ENCODE measurements around the gene SIGLEC1. TPM values are rescaled to one million over a fixed set of nuclear protein-coding genes. Genes with fewer than 3 reads are reported as not detected.

Gene SIGLEC1
- total RNA-seq, 4 donors from 2014 or later: 0.60 to 3.5 (median 1.1) TPM

- 84% methylated on average over 6 of the region's 8 CpGs for WGBS
- peaks cover 32% of the 10 kb centered on the region for H3K27me3 ChIP-seq
- TF ChIP-seq EP300 (IDR thresholded peaks at IDR 0.05) (no peak), CTCF (IDR thresholded peaks at IDR 0.05) (no peak), POLR2AphosphoS5 (IDR thresholded peaks at IDR 0.05) (no peak), POLR2A (IDR thresholded peaks at IDR 0.05) (no peak)
These were observed 44.9 kb downstream of the SIGLEC1 start for GRCh38 chr20:3667434-3668037.

GRCh38 chr20:3663858-3664257 lies 48.5 kb downstream of the SIGLEC1 start:
- Histone ChIP-seq H3K36me3 (peaks cover 3% of the 10 kb centered on the region), H3K27ac (no peak overlapping the region), H3K4me1 (peaks cover 15% of the 10 kb centered on the region), H3K9me3 (no peaks in the 10 kb centered on the region), H3K4me3 (no peak overlapping the region), H3K27me3 (peaks cover 44% of the 10 kb centered on the region)
- DNase-seq (ENCODE audit: low spot score in 2 of 2): no peak
- WGBS: 83% methylated on average over 2 of the region's 2 CpGs
- TF ChIP-seq POLR2AphosphoS5 (IDR thresholded peaks at IDR 0.05) (no peak), POLR2A (IDR thresholded peaks at IDR 0.05) (no peak), CTCF (IDR thresholded peaks at IDR 0.05) (no peak), EP300 (IDR thresholded peaks at IDR 0.05) (no peak)

More at GRCh38 chr20:3667434-3668037, 44.9 kb downstream of the SIGLEC1 start:
- peaks cover 8% of the 10 kb centered on the region for H3K4me1 ChIP-seq
- no peak for DNase-seq (ENCODE audit: low spot score in 2 of 2)
- H3K27ac ChIP-seq: no peak overlapping the region
- H3K36me3 ChIP-seq: peaks cover 12% of the 10 kb centered on the region
- no peaks in the 10 kb centered on the region for H3K9me3 ChIP-seq
- H3K4me3 ChIP-seq: no peak overlapping the region

- Histone ChIP-seq H3K4me3 (no peak within 1 kb of the TSS), H3K36me3 (no peaks in the 10 kb centered on the region), H3K27me3 (peaks cover 51% of the 10 kb centered on the region), H3K27ac (no peak within 1 kb of the TSS), H3K9me3 (no peaks in the 10 kb centered on the region), H3K4me1 (peaks cover 15% of the 10 kb centered on the region)
- peak; percentile 55 to 77 for DNase-seq (ENCODE audit: low spot score in 2 of 2)
- TF ChIP-seq CTCF (IDR thresholded peaks at IDR 0.05) (no peak), POLR2A (IDR thresholded peaks at IDR 0.05) (no peak), POLR2AphosphoS5 (IDR thresholded peaks at IDR 0.05) (no peak), EP300 (IDR thresholded peaks at IDR 0.05) (no peak)
- WGBS: 77% methylated on average over 15 of the region's 19 CpGs
These were observed 49.2 kb downstream of the SIGLEC1 start, which contains the start of gene GFRA4 for GRCh38 chr20:3663031-3663701. Gene GFRA4 (minus strand): TSS chr20:3663399. CDS start chr20:3663399, 0 bp downstream.

Other genes with a start within 250 kb of the SIGLEC1 start
- 10 to 100 TPM; 23.3 to 39.1 (median 28.3) TPM for gene ATRN, start 241.6 kb downstream of the SIGLEC1 start, total RNA-seq
- not detected for gene GFRA4, start 49.2 kb downstream of the SIGLEC1 start, total RNA-seq
- gene ADAM33, start 30.6 kb downstream of the SIGLEC1 start, total RNA-seq: 10 to 100 TPM in 3 of 4 donors, 1 to 10 TPM in 1; 6.3 to 24.3 (median 13.4) TPM
- gene HSPA12B, start 20.1 kb upstream of the SIGLEC1 start, total RNA-seq: 1 to 10 TPM; 1.9 to 8.7 (median 4.4) TPM
- 10 to 100 TPM in 3 of 4 donors, 1 to 10 TPM in 1; 8.4 to 20.3 (median 18.9) TPM for gene ADISSP, start 55.2 kb upstream of the SIGLEC1 start, total RNA-seq
- not detected for gene SPEF1, start 68.8 kb upstream of the SIGLEC1 start, total RNA-seq
- gene CENPB, start 74.1 kb upstream of the SIGLEC1 start, total RNA-seq: 10 to 100 TPM; 57.0 to 81.4 (median 66.4) TPM
- gene CDC25B, start 83.7 kb upstream of the SIGLEC1 start, total RNA-seq: 10 to 100 TPM; 12.7 to 34.4 (median 23.3) TPM
- 10 to 100 TPM in 3 of 4 donors, 1 to 10 TPM in 1; 7.7 to 18.3 (median 14.3) TPM for gene AP5S1, start 107.9 kb upstream of the SIGLEC1 start, total RNA-seq
- 10 to 100 TPM; 29.1 to 50.0 (median 39.1) TPM for gene MAVS, start 134.2 kb upstream of the SIGLEC1 start, total RNA-seq
- gene PANK2, start 176.8 kb upstream of the SIGLEC1 start, total RNA-seq: 10 to 100 TPM; 26.6 to 40.9 (median 27.4) TPM